Hepatocyte (in vitro differentiated cells): ENCODE measurements around the gene USP28.

Experiments used
- EZH2 ChIP-seq: fragments of 200-600 bp; sonication (generic); IDR thresholded peaks from 2 replicates; pipeline ENCODE4 v1.6.1; 2016; ENCODE audit warnings: antibody characterized with exemption, mild to moderate bottlenecking, borderline replicate concordance
- TF ChIP-seq, protein P1 (sequence below): fragments of 200-600 bp; sonication (generic); IDR thresholded peaks from 2 replicates; pipeline ENCODE4 v1.5.1; 2016; ENCODE audit warnings: antibody characterized with exemption, mild to moderate bottlenecking; ENCODE audit not compliant: poor library complexity

DNA sequence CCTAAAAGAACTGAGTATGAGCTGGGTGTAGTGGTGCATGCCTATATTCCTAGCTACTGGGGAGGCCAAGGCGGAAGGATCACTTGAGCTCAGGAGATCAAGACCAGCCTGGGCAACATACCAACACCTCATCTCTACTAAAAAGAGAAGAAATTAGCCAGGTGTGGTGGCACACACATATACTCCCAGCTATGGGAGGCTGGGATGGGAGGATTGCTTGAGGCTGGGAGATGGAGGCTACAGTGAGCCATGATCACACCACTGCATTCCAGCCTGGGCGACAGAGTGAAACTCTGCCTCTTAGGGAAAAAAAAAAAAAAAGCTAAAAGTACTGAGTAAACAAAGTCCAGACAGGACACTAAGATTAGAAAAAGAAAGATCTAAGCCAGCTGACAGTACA, 25.8 kb upstream of the USP28 start:
- no peak for TF ChIP-seq EZH2
- TF ChIP-seq, protein P1, sequence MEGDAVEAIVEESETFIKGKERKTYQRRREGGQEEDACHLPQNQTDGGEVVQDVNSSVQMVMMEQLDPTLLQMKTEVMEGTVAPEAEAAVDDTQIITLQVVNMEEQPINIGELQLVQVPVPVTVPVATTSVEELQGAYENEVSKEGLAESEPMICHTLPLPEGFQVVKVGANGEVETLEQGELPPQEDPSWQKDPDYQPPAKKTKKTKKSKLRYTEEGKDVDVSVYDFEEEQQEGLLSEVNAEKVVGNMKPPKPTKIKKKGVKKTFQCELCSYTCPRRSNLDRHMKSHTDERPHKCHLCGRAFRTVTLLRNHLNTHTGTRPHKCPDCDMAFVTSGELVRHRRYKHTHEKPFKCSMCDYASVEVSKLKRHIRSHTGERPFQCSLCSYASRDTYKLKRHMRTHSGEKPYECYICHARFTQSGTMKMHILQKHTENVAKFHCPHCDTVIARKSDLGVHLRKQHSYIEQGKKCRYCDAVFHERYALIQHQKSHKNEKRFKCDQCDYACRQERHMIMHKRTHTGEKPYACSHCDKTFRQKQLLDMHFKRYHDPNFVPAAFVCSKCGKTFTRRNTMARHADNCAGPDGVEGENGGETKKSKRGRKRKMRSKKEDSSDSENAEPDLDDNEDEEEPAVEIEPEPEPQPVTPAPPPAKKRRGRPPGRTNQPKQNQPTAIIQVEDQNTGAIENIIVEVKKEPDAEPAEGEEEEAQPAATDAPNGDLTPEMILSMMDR: no peak
